Parathyroid adenoma (tissue), 2 donors: ENCODE data around the gene HNRNPA1.
A peak's percentile ranks its signal among the peaks of the same experiment; 100 is the strongest.
"Not testable (repeated sequence)": the region's sequence is repeated elsewhere in the genome, so short reads cannot be mapped to it uniquely, and the experiment has no call there.

Experiments
- H2AFZ ChIP-seq: fragments of 300-600 bp; sonication (generic); one replicate; pipeline ENCODE4 v1.7.0; 2017; ENCODE audit warnings: antibody characterized with exemption, mild to moderate bottlenecking
- H3K27ac ChIP-seq: fragments of 300-600 bp; sonication (generic); one replicate; pipeline ENCODE4 v1.7.0; 2017
- H3K27me3 ChIP-seq: fragments of 300-600 bp; sonication (generic); one replicate; pipeline ENCODE4 v1.7.0; 2017; ENCODE audit warnings: low read length; ENCODE audit not compliant: control insufficient read depth, insufficient read depth
- H3K36me3 ChIP-seq: fragments of 300-600 bp; sonication (generic); one replicate; pipeline ENCODE4 v1.7.0; 2017; ENCODE audit warnings: low read length; ENCODE audit not compliant: control insufficient read depth, insufficient read depth
- H3K4me1 ChIP-seq: fragments of 300-600 bp; sonication (generic); one replicate; pipeline ENCODE4 v1.7.0; 2017; ENCODE audit warnings: control low read depth
- H3K4me2 ChIP-seq: fragments of 300-600 bp; sonication (generic); one replicate; pipeline ENCODE4 v1.7.0; 2017; ENCODE audit warnings: low read length
- H3K4me3 ChIP-seq: fragments of 300-600 bp; sonication (generic); one replicate; pipeline ENCODE4 v1.7.0; 2017; ENCODE audit warnings: low read depth, low read length
- H3K79me2 ChIP-seq: fragments of 300-600 bp; sonication (generic); one replicate; pipeline ENCODE4 v1.7.0; 2017; ENCODE audit warnings: control low read depth
- H3K9ac ChIP-seq: fragments of 300-600 bp; sonication (generic); one replicate; pipeline ENCODE4 v1.7.0; 2017; ENCODE audit warnings: mild to moderate bottlenecking
- H3K9me3 ChIP-seq: fragments of 300-600 bp; sonication (generic); one replicate; pipeline ENCODE4 v1.7.0; 2017; ENCODE audit warnings: low read length; ENCODE audit not compliant: control insufficient read depth
- TF ChIP-seq, protein P1 (sequence below): fragments of 300-600 bp; sonication (generic); IDR thresholded peaks from one replicate; pipeline ENCODE4 v1.7.0; 2017; ENCODE audit warnings: antibody characterized with exemption, mild to moderate bottlenecking
- donor health status: primary hyperparathyroidism.

HNRNPA1 gene

DNA sequence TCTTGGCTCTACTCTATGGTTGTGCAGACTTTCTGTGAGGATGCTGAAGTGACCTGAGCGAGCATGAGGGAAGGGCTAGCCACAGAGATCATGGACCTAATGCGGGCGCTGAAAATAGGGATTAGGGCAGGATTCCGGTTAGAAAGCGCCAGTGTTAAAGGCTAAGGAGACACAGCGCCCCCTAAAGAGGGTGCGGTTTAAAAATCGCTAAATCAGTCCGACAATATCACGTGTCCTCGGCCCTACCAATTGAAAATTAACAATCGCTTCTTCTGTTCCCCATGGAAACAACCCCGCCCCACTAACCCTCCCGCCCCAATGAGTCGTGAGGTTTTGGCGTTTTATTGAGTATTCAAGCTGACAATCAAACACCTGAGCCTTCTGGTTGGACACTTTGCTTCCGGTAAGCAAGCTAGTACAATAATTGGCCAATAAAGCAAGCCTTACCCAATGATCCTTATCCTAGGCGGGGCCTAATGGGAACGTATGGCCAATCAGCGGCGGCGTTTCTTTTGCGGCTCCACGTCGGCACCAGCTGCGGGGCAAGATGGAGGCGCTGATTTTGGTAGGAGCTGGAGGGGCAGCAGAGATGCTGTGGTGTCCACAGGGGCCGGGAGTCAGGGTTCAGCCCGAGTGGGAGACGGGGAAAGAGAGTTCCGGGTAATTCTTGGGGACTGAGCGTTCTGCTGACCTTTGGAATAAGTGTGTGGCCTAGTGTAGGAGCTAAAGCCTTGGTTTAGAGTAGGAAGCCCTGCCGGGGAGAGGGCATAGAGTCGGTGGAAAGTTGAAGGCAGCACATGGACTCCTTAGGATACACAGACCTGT lies 44.3 kb downstream of the HNRNPA1 start, which contains the start of gene COPZ1:
COPZ1 (plus strand) TSS at position 515 of the 825 bp plus-strand sequence; CDS start at position 548, 33 bp downstream.
- Histone ChIP-seq H2AFZ (peak within 1 kb of the TSS; percentile 98), H3K4me2 (peak within 1 kb of the TSS; percentile 98), H3K27me3 (no peaks in the 10 kb centered on the region)

DNA sequence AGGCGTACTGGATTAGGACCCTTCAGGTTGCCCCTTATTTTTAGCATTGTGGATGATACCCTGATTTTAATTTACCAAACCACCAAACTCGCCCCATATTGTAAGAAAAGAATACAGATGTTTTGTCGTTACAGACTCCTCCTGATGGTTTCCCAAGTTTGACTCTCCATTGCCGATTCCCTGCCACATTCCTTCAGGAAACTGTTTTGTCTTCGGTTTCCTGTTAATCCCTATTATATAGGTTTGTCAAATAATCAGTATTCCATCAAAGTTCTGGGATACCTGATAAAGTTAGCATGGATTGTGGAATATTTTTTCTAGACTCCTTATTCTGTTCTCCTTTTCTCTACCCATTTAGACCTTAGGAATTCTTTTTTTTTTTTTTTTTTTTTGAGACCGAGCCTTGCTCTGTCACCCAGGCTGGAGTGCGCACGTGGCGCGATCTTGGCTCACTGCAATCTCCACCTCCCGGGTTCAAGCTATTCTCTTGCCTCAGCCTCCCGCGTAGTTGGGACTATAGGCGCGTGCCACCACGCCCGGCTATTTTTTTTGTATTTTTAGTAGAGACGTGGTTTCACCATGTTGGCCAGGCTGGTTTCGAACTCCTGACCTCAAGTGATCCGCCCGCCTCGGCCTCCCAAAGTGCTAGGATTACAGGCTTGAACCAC lies 45.0 kb downstream of the HNRNPA1 start:
- not testable (repeated sequence) for H3K27me3 ChIP-seq, H3K9me3 ChIP-seq, H3K36me3 ChIP-seq, H3K4me1 ChIP-seq
- H3K4me3 ChIP-seq, result peak overlapping the region; percentile 97
- peak overlapping the region; percentile 98 for H2AFZ ChIP-seq
- H3K27ac ChIP-seq, result peak overlapping the region; percentile 91
- H3K79me2 ChIP-seq, result peaks cover 46% of the 10 kb centered on the region
- peak overlapping the region; percentile 98 for H3K4me2 ChIP-seq
- peak overlapping the region; percentile 81 for H3K9ac ChIP-seq

More for the DNA sequence above, 44.3 kb downstream of the HNRNPA1 start, which contains the start of gene COPZ1:
- Histone ChIP-seq H3K9me3 (no peaks in the 10 kb centered on the region), H3K4me1 (no peaks in the 10 kb centered on the region), H3K27ac (peak within 1 kb of the TSS; percentile 91), H3K9ac (peak within 1 kb of the TSS; percentile 81), H3K79me2 (peaks cover 44% of the 10 kb centered on the region), H3K36me3 (no peaks in the 10 kb centered on the region), H3K4me3 (peak within 1 kb of the TSS; percentile 97)
- TF ChIP-seq, protein P1, sequence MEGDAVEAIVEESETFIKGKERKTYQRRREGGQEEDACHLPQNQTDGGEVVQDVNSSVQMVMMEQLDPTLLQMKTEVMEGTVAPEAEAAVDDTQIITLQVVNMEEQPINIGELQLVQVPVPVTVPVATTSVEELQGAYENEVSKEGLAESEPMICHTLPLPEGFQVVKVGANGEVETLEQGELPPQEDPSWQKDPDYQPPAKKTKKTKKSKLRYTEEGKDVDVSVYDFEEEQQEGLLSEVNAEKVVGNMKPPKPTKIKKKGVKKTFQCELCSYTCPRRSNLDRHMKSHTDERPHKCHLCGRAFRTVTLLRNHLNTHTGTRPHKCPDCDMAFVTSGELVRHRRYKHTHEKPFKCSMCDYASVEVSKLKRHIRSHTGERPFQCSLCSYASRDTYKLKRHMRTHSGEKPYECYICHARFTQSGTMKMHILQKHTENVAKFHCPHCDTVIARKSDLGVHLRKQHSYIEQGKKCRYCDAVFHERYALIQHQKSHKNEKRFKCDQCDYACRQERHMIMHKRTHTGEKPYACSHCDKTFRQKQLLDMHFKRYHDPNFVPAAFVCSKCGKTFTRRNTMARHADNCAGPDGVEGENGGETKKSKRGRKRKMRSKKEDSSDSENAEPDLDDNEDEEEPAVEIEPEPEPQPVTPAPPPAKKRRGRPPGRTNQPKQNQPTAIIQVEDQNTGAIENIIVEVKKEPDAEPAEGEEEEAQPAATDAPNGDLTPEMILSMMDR, result peak; percentile 81

DNA sequence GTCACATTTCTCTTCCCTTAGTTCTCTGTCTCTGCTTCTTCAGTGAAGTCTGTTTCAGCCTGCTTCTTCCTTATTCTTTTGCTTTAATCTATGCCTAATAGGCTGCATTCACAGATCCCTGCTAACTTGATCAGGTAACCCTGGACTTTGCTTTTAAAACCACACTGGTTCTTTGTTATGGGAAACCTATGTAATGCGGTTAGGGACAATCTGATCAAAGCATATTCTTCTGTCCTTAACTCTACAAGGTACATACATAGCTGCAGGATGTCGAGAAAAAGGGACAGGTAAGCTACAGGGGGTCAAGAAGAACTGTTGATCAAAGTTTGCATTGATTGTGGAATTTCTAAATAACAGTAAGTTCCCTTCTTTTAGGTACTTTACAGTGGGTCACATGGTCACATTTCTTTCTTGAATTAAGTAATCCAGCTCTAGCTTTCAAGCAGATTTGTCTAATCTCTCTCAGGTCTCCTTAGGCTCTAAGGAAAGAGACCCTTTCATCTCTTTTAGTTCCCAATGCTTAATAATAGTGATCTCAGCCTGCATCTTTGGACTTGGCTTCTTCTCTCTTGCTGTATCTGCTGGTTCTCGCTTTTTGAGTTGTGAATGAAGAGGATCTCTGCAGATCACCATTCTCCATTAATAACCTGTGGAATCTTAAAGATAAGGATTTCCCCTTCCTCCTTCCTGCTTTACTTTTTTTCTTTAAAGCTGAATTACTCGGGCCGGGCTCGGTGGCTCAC lies 48.2 kb downstream of the HNRNPA1 start:
- Histone ChIP-seq H3K4me3 (no peak overlapping the region), H3K27me3 (no peaks in the 10 kb centered on the region), H3K4me1 (no peaks in the 10 kb centered on the region)

DNA sequence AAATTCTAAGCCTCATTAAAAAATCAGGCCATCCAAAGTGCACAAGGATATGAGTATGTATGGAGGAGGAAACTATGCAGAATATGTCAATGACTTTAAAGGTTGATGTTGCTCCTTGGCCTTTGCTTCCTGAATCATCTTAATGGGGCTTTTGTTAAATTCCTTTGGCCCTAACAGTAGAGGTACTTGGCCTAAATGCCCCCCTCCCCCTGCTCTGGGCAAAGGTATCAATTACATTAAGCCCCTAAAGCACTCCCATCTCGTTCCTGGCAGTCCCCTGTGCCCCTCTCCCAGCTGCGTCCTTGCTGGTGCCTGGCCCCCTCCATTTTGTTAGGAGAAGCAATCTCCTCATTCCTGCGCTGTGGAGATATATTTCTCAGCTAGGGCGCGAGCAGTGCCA lies 49.2 kb downstream of the HNRNPA1 start:
- Histone ChIP-seq H3K9me3 (no peaks in the 10 kb centered on the region), H3K4me3 (no peak overlapping the region), H2AFZ (no peak overlapping the region), H3K4me2 (no peak overlapping the region), H3K4me1 (no peaks in the 10 kb centered on the region), H3K27me3 (no peaks in the 10 kb centered on the region), H3K9ac (no peak overlapping the region), H3K79me2 (peaks cover 69% of the 10 kb centered on the region), H3K27ac (no peak overlapping the region), H3K36me3 (no peaks in the 10 kb centered on the region)
- TF ChIP-seq, protein P1, result no peak

More for the DNA sequence above, 48.2 kb downstream of the HNRNPA1 start:
- no peaks in the 10 kb centered on the region for H3K36me3 ChIP-seq
- H3K9me3 ChIP-seq, result no peaks in the 10 kb centered on the region
- H3K4me2 ChIP-seq, result no peak overlapping the region
- no peak overlapping the region for H3K27ac ChIP-seq
- no peak overlapping the region for H3K9ac ChIP-seq
- peaks cover 64% of the 10 kb centered on the region for H3K79me2 ChIP-seq
- TF ChIP-seq, protein P1, result no peak
- no peak overlapping the region for H2AFZ ChIP-seq

DNA sequence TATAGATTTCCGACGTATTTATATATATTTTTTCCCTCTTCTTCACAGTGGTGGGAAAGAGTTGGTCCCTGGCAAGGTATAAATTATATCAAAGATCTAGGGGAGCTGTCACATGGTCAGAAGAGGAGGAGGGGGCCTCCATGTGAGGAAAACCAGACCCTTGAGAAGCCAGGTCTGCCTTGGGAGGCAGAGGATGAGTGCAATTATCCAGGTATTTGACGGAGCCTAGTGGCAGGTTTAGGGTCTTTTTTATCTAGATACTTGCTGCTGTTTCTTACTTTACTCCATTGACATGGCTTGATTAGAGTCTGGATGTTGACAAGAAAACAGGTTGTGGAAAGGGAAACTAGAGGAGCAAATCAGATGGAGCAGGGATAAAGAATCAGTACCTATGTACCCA lies 49.9 kb downstream of the HNRNPA1 start:
- Histone ChIP-seq H3K4me2 (no peak overlapping the region), H3K79me2 (peaks cover 70% of the 10 kb centered on the region), H3K4me3 (no peak overlapping the region), H3K4me1 (no peaks in the 10 kb centered on the region), H2AFZ (no peak overlapping the region), H3K9ac (no peak overlapping the region), H3K27ac (no peak overlapping the region), H3K9me3 (no peaks in the 10 kb centered on the region), H3K36me3 (no peaks in the 10 kb centered on the region), H3K27me3 (no peaks in the 10 kb centered on the region)
- TF ChIP-seq, protein P1, result no peak
